CD4-positive, CD25-positive, alpha-beta regulatory T cell (primary cell): ENCODE results near the gene GBF1. TPM values are rescaled to one million over a fixed set of nuclear protein-coding genes. Genes with fewer than 3 reads are reported as not detected.

Experiments used
- ATAC-seq, 2 donors: fragments of 150-1000 bp; cut with Tn5 transposase; one replicate each; pipeline ENCODE4 v1.10.0; 2021; ENCODE audit warnings: low read depth in 2 of 2, moderate number of reproducible peaks in 2 of 2, moderate library complexity in 1 of 2
- DNase-seq, 3 donors: peaks; one replicate each; pipeline versions ENCODE4 v3.0.0 to v3.0.0-alpha.2; 2012 to 2022; ENCODE audit warnings: mixed read lengths in 1 of 3
- H3K27ac ChIP-seq: one replicate; pipeline ENCODE4 v1.7.0; 2013; ENCODE audit warnings: mild to moderate bottlenecking, low read length; ENCODE audit not compliant: insufficient read depth, poor library complexity, severe bottlenecking
- H3K27me3 ChIP-seq: one replicate; pipeline ENCODE4 v1.7.0; 2013; ENCODE audit warnings: low read length; ENCODE audit not compliant: control insufficient read depth, insufficient read depth
- H3K36me3 ChIP-seq: one replicate; pipeline ENCODE4 v1.7.0; 2013; ENCODE audit warnings: mild to moderate bottlenecking, low read length, moderate library complexity; ENCODE audit not compliant: control insufficient read depth, insufficient read depth
- H3K4me1 ChIP-seq: 2 replicates; pipeline ENCODE4 v1.7.0; 2013; ENCODE audit warnings: mild to moderate bottlenecking, low read length; ENCODE audit not compliant: insufficient read depth, control insufficient read depth, poor library complexity, severe bottlenecking
- H3K4me3 ChIP-seq: one replicate; pipeline ENCODE4 v1.7.0; 2013; ENCODE audit warnings: low read depth, mild to moderate bottlenecking, low read length, moderate library complexity
- H3K9me3 ChIP-seq, 2 experiments: 1 replicate in 1 of 2; 2 replicates in 1 of 2; pipeline ENCODE4 v1.7.0; 2013; ENCODE audit warnings: low read length in 2 of 2, mild to moderate bottlenecking in 1 of 2, moderate library complexity in 1 of 2; ENCODE audit not compliant: control insufficient read depth in 2 of 2
- H3K27ac Mint-ChIP-seq, 3 donors: one replicate each; pipeline ENCODE4 v1.8.0; 2020 to 2022; ENCODE audit warnings: mild to moderate bottlenecking in 3 of 3, mixed read lengths in 3 of 3, moderate library complexity in 2 of 3
- H3K27me3 Mint-ChIP-seq: one replicate; pipeline ENCODE4 v1.8.0; 2022; ENCODE audit warnings: mild to moderate bottlenecking, mixed read lengths
- H3K36me3 Mint-ChIP-seq: one replicate; pipeline ENCODE4 v1.8.0; 2020; ENCODE audit warnings: mixed read lengths
- H3K4me1 Mint-ChIP-seq, 4 donors: one replicate each; pipeline ENCODE4 v1.8.0; 2020 to 2022; ENCODE audit warnings: mixed read lengths in 4 of 4, mild to moderate bottlenecking in 1 of 4
- H3K4me3 Mint-ChIP-seq, 4 donors: one replicate each; pipeline ENCODE4 v1.8.0; 2020 to 2022; ENCODE audit warnings: mild to moderate bottlenecking in 4 of 4, mixed read lengths in 4 of 4, moderate library complexity in 3 of 4
- H3K9me3 Mint-ChIP-seq, 7 donors: one replicate each; pipeline ENCODE4 v1.8.0; 2020 to 2022; ENCODE audit warnings: mixed read lengths in 7 of 7, mild to moderate bottlenecking in 3 of 7, moderate library complexity in 2 of 7
- polyA plus RNA-seq, 4 donors: library from polyadenylated mRNA; unstranded; fragments of 300-500 nt; fragmentation: Illumina TruSeq; gene quantifications; one replicate each; pipeline ENCODE4 v1.2.3, GENCODE V29; 2021
- total RNA-seq: library from RNA; stranded (reverse); gene quantifications from one replicate; pipeline ENCODE4 v1.2.3, GENCODE V29; 2022

The GBF1 gene
- total and polyA plus RNA-seq, 5 donors from 2014 or later = 8.8 to 45.6 (median 10.0) TPM

DNA sequence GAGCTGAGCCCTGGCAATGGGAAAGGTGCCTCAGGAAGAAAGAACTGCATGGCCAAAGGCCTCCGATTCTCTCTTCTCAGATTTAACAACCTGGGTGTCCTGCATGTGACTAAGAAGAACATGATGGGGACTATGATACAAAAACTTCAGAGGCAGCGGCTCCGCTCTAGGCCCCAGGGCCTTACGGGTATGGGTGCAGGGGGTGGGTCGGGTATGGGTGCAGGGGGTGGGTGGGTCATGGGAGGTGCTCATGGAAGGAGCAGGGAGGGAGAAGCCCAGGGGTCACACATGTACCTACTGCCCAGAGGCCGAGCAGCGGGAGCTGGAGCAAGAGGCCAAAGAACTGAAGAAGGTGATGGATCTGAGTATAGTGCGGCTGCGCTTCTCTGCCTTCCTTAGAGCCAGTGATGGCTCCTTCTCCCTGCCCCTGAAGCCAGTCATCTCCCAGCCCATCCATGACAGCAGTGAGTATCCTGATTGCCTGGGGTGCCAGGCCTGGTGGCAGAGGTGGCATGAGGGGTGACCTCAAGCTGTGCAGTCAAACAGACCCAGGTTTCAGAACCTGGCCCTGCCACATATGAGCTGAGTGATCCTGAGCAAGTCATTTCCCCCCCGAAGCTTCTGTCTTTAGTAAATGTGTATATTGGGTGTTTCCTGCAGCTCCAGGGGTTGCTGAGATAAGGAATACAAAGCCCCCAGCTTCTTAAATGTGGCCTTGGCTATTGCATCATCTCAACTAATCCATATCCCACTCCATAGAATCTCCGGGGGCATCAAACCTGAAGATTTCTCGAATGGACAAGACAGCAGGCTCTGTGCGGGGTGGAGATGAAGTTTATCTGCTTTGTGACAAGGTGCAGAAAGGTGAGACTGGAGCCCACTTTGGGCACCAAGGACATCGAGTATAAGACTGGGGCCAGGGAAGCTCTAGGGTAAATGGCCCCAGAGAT lies 152.2 kb downstream of the GBF1 start:
- DNase-seq = no peak
- H3K4me1 ChIP-seq = peaks cover 51% of the 10 kb centered on the region
- ATAC-seq = no peak
- Mint-ChIP-seq H3K36me3 (no peaks in the 10 kb centered on the region), H3K27me3 (peaks cover 18% of the 10 kb centered on the region), H3K9me3 (no peaks in the 10 kb centered on the region), H3K27ac (peak overlapping the region; percentile 83 to 100 (median 100)), H3K4me3 (peak overlapping the region; percentile 79 to 97 (median 96)), H3K4me1 (peaks cover 4 to 57% (median 27%) of the 10 kb centered on the region in 4 donors)
- peaks cover 23% of the 10 kb centered on the region for H3K36me3 ChIP-seq
- H3K4me3 ChIP-seq = no peak overlapping the region
- H3K27me3 ChIP-seq = no peaks in the 10 kb centered on the region
- H3K9me3 ChIP-seq = no peaks in the 10 kb centered on the region
- H3K27ac ChIP-seq = peak overlapping the region; percentile 100

DNA sequence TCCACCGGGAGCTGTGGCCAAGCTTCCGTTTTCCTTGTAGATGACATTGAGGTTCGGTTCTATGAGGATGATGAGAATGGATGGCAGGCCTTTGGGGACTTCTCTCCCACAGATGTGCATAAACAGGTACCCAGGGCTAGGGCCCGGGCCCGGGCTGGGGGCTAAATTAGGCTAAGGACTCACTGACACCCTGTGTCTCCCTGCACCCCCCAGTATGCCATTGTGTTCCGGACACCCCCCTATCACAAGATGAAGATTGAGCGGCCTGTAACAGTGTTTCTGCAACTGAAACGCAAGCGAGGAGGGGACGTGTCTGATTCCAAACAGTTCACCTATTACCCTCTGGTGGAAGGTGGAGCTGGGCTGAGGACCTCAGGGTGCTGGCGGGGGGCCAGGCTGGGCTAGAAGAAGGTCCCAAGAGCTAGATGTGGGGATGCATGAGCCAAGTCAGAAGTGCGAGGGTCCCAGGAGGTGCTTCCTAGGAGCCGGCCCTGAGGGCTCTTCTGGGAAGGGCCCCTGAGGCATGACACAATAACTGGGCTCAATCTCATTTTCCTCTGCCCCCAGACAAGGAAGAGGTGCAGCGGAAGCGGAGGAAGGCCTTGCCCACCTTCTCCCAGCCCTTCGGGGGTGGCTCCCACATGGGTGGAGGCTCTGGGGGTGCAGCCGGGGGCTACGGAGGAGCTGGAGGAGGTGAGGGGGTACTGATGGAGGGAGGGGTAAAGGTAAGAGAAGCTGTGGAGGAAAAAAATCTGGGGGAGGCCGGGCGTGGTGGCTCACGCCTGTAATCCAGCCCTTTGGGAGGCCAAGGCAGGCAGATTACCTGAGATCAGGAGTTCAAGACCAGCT lies 153.1 kb downstream of the GBF1 start:
- DNase-seq (no peak), ATAC-seq (no peak)
- H3K4me3 Mint-ChIP-seq = peak overlapping the region; percentile 77 to 96 (median 88)
- H3K4me3 ChIP-seq = no peak overlapping the region
- no peaks in the 10 kb centered on the region for H3K36me3 Mint-ChIP-seq
- no peaks in the 10 kb centered on the region for H3K9me3 ChIP-seq
- peaks cover 13% of the 10 kb centered on the region for H3K27me3 Mint-ChIP-seq
- no peaks in the 10 kb centered on the region for H3K27me3 ChIP-seq
- H3K36me3 ChIP-seq = peaks cover 23% of the 10 kb centered on the region
- H3K27ac ChIP-seq = peak overlapping the region; percentile 92
- no peaks in the 10 kb centered on the region for H3K9me3 Mint-ChIP-seq
- H3K4me1 Mint-ChIP-seq = peaks cover 4 to 50% (median 25%) of the 10 kb centered on the region in 4 donors
- H3K27ac Mint-ChIP-seq = peak overlapping the region in 2 of 3 donors; percentile 87 to 96
- peaks cover 50% of the 10 kb centered on the region for H3K4me1 ChIP-seq

DNA sequence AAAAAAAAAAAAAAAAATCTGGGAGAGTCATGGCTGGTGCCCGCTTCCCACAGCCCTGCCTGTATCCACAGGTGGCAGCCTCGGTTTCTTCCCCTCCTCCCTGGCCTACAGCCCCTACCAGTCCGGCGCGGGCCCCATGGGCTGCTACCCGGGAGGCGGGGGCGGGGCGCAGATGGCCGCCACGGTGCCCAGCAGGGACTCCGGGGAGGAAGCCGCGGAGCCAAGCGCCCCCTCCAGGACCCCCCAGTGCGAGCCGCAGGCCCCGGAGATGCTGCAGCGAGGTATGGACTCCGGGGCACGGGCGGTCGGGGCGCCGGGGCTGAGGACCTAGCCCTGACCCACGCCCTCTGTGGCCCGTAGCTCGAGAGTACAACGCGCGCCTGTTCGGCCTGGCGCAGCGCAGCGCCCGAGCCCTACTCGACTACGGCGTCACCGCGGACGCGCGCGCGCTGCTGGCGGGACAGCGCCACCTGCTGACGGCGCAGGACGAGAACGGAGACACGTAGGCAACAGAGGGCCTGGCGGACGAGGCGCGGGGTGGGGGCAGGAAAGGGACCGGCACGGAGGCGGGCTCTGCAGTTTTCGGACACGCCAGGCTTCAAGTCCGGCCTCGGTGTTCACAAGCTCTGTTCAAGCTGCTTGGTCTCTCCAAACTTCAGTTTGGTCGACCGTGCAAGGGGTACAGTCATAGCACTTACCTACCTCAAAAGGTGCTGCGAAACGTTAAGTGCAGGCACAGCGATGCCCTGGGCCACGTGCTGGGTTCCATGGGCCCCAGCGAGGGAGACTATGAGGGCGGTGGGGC lies 154.1 kb downstream of the GBF1 start:
- peak overlapping the region; percentile 79 to 96 (median 88) for H3K4me3 Mint-ChIP-seq
- H3K27ac Mint-ChIP-seq = peak overlapping the region; percentile 74 to 96 (median 87)
- H3K27me3 Mint-ChIP-seq = peaks cover 13% of the 10 kb centered on the region
- peaks cover 0 to 48% (median 21%) of the 10 kb centered on the region in 4 donors for H3K4me1 Mint-ChIP-seq
- H3K27me3 ChIP-seq = no peaks in the 10 kb centered on the region
- ATAC-seq = peak; percentile 62 to 69
- peak overlapping the region; percentile 92 for H3K27ac ChIP-seq
- peaks cover 23% of the 10 kb centered on the region for H3K36me3 ChIP-seq
- peaks cover 45% of the 10 kb centered on the region for H3K4me1 ChIP-seq
- no peaks in the 10 kb centered on the region for H3K36me3 Mint-ChIP-seq
- H3K4me3 ChIP-seq = no peak overlapping the region
- peak; percentile 78 to 90 (median 89) for DNase-seq
- no peaks in the 10 kb centered on the region for H3K9me3 ChIP-seq
- H3K9me3 Mint-ChIP-seq = no peaks in the 10 kb centered on the region

DNA sequence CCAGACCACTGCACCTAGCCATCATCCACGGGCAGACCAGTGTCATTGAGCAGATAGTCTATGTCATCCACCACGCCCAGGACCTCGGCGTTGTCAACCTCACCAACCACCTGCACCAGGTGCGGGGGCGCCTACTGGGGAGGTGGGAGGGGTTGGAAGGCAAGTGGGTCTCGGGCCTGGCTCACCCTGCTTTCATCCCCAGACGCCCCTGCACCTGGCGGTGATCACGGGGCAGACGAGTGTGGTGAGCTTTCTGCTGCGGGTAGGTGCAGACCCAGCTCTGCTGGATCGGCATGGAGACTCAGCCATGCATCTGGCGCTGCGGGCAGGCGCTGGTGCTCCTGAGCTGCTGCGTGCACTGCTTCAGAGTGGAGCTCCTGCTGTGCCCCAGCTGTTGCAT lies 154.7 kb downstream of the GBF1 start:
- peaks cover 8% of the 10 kb centered on the region for H3K27me3 Mint-ChIP-seq
- H3K9me3 Mint-ChIP-seq = no peaks in the 10 kb centered on the region
- peaks cover 0 to 45% (median 19%) of the 10 kb centered on the region in 4 donors for H3K4me1 Mint-ChIP-seq
- H3K27ac ChIP-seq = peak overlapping the region; percentile 92
- H3K36me3 ChIP-seq = peaks cover 23% of the 10 kb centered on the region
- ATAC-seq (no peak), DNase-seq (no peak)
- no peaks in the 10 kb centered on the region for H3K27me3 ChIP-seq
- H3K9me3 ChIP-seq = no peaks in the 10 kb centered on the region
- peak overlapping the region; percentile 74 to 93 (median 82) for H3K27ac Mint-ChIP-seq
- no peak overlapping the region for H3K4me3 ChIP-seq
- peak overlapping the region in 3 of 4 donors; percentile 51 to 96 (median 79) for H3K4me3 Mint-ChIP-seq
- H3K36me3 Mint-ChIP-seq = no peaks in the 10 kb centered on the region
- peaks cover 45% of the 10 kb centered on the region for H3K4me1 ChIP-seq

DNA sequence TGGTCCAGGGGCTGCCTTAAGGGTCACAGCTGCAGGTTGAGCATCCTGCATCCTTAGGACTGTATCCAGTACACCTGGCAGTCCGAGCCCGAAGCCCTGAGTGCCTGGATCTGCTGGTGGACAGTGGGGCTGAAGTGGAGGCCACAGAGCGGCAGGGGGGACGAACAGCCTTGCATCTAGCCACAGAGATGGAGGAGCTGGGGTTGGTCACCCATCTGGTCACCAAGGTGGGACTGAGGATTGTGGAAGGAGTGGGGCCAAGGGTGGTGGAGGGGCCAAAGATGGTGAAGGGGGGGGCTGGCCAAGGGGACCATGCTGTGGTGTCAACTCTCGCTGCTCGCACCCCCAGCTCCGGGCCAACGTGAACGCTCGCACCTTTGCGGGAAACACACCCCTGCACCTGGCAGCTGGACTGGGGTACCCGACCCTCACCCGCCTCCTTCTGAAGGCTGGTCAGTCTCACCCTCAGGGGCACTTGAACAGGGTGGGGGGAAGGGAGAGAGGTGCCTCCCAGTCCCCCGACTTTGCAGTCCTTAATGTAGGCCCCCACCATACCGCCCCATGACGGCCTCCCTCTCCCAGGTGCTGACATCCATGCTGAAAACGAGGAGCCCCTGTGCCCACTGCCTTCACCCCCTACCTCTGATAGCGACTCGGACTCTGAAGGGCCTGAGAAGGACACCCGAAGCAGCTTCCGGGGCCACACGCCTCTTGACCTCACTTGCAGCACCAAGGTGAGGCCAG lies 155.4 kb downstream of the GBF1 start:
- DNase-seq = no peak
- Histone ChIP-seq H3K4me3 (no peak overlapping the region), H3K27me3 (no peaks in the 10 kb centered on the region), H3K9me3 (no peaks in the 10 kb centered on the region), H3K36me3 (peaks cover 23% of the 10 kb centered on the region), H3K4me1 (peaks cover 44% of the 10 kb centered on the region), H3K27ac (no peak overlapping the region)
- H3K9me3 Mint-ChIP-seq = no peaks in the 10 kb centered on the region
- H3K4me1 Mint-ChIP-seq = peaks cover 0 to 42% (median 19%) of the 10 kb centered on the region in 4 donors
- H3K36me3 Mint-ChIP-seq = no peaks in the 10 kb centered on the region
- no peak for ATAC-seq
- H3K27ac Mint-ChIP-seq = no peak overlapping the region
- peaks cover 8% of the 10 kb centered on the region for H3K27me3 Mint-ChIP-seq
- H3K4me3 Mint-ChIP-seq = peak overlapping the region in 1 of 4 donors; percentile 96

DNA sequence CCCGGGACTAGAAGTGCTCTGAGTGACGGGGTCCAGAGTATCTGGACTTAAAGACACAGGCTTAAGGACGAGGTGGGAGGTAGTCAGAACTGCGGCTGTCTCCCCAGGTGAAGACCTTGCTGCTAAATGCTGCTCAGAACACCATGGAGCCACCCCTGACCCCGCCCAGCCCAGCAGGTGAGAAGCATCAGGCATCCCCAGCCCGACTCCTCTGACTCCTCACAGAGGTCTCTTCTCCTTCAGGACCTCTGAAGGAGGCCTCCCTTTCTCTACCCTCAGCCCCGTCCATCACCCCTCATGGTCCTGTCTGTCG lies 156.0 kb downstream of the GBF1 start:
- H3K4me3 ChIP-seq = no peak overlapping the region
- no peak overlapping the region for H3K4me3 Mint-ChIP-seq
- H3K36me3 ChIP-seq = peaks cover 23% of the 10 kb centered on the region
- H3K27ac Mint-ChIP-seq = no peak overlapping the region
- ATAC-seq = no peak
- H3K27me3 ChIP-seq = no peaks in the 10 kb centered on the region
- peaks cover 8% of the 10 kb centered on the region for H3K27me3 Mint-ChIP-seq
- no peak for DNase-seq
- no peaks in the 10 kb centered on the region for H3K36me3 Mint-ChIP-seq
- no peaks in the 10 kb centered on the region for H3K9me3 ChIP-seq
- H3K27ac ChIP-seq = no peak overlapping the region
- no peaks in the 10 kb centered on the region for H3K9me3 Mint-ChIP-seq
- peaks cover 39% of the 10 kb centered on the region for H3K4me1 ChIP-seq
- peaks cover 0 to 37% (median 17%) of the 10 kb centered on the region in 4 donors for H3K4me1 Mint-ChIP-seq
